ENCODE data around the gene SDF4.

Gene SDF4

DNA sequence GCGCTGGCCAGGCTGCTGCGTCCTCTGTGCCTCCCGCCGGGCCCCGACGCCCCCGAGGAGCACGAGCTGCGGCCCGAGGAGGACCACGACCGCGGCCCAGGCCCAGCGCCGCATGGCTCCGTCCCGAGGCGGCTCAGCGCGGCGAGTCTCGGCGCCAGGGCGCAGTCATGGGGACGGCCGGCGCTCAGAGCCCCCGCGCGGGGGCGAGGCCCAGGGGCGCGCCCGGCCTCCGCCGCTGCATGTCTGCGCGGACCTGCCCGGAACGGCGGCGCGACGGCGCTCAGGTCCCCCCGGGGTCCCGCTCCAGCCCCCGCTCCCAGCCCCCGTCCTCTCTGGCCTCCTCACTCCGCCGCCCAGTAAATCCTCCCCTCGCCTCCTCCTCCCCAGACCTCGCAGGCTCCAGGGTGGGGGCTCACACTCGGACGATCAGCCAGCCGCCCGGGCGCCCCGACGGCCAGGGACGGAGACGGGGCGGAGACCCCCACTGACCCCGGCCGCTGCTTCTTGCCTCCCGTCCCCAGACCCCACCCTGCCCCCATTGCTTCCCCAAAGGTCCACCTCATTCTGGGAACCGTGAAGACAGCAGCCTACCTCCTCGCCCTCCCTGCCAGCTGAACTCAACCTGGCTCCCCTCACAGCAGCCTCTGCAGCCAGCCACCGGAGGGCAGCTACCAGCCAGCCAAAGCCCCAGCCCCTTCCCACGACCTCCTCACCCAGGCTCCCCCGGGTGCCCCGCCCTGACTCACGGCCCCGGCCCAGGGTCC lies 15.0 kb upstream of the SDF4 start, which contains the start of gene C1QTNF12:
Gene C1QTNF12 (minus strand): TSS at position 146 of the 764 bp plus-strand sequence. CDS start 32 bp downstream, at position 114.
- H3K4me1 ChIP-seq (ENCODE audit: control insufficient read depth, low read length), result peaks cover 14% of the 10 kb centered on the region
- no peak within 1 kb of the TSS for H3K4me3 ChIP-seq (ENCODE audit: low read length)
- H3K9me3 ChIP-seq (ENCODE audit: control insufficient read depth, insufficient read depth, low read length), result no peaks in the 10 kb centered on the region
- H3K4me2 ChIP-seq (ENCODE audit: low read length), result no peak within 1 kb of the TSS
- no peak within 1 kb of the TSS for H3K27ac ChIP-seq (ENCODE audit: low read depth, low read length)
- no peaks in the 10 kb centered on the region for H4K20me1 ChIP-seq (ENCODE audit: control insufficient read depth, insufficient read depth, low read depth, low read length)
- H3K79me2 ChIP-seq (ENCODE audit: control insufficient read depth, low read length), result no peaks in the 10 kb centered on the region
- H3F3A ChIP-seq (ENCODE audit: control insufficient read depth, insufficient read depth), result no peaks in the 10 kb centered on the region
- no peaks in the 10 kb centered on the region for H3K9me2 ChIP-seq (replicated peaks; ENCODE audit: control insufficient read depth, low read length)
- TF ChIP-seq EZH2phosphoT487 (IDR thresholded peaks at IDR 0.05; ENCODE audit: borderline replicate concordance, low read length) (no peak), CTCF (IDR thresholded peaks at IDR 0.05; ENCODE audit: low read depth, low read length, poor library complexity, severe bottlenecking) (no peak)
- H3K27me3 ChIP-seq (ENCODE audit: control insufficient read depth, low read length), result no peaks in the 10 kb centered on the region
- H3K36me3 ChIP-seq (ENCODE audit: control insufficient read depth, low read length), result no peaks in the 10 kb centered on the region

GRCh38 chr1:1245817-1246576 lies 14.2 kb upstream of the SDF4 start:
- H3K4me2 ChIP-seq (ENCODE audit: low read length), result no peak overlapping the region
- no peaks in the 10 kb centered on the region for H3K79me2 ChIP-seq (ENCODE audit: control insufficient read depth, low read length)
- H3K36me3 ChIP-seq (ENCODE audit: control insufficient read depth, low read length), result no peaks in the 10 kb centered on the region
- no peak overlapping the region for H3K4me3 ChIP-seq (ENCODE audit: low read length)
- no peak for TF ChIP-seq EZH2phosphoT487 (IDR thresholded peaks at IDR 0.05; ENCODE audit: borderline replicate concordance, low read length)
- no peak for TF ChIP-seq CTCF (IDR thresholded peaks at IDR 0.05; ENCODE audit: low read depth, low read length, poor library complexity, severe bottlenecking)
- H3K9me3 ChIP-seq (ENCODE audit: control insufficient read depth, insufficient read depth, low read length), result no peaks in the 10 kb centered on the region
- peaks cover 6% of the 10 kb centered on the region for H3K4me1 ChIP-seq (ENCODE audit: control insufficient read depth, low read length)
- H3K27me3 ChIP-seq (ENCODE audit: control insufficient read depth, low read length), result no peaks in the 10 kb centered on the region
- no peak overlapping the region for H3K27ac ChIP-seq (ENCODE audit: low read depth, low read length)
- H3F3A ChIP-seq (ENCODE audit: control insufficient read depth, insufficient read depth), result no peaks in the 10 kb centered on the region
- H4K20me1 ChIP-seq (ENCODE audit: control insufficient read depth, insufficient read depth, low read depth, low read length), result no peaks in the 10 kb centered on the region
- no peaks in the 10 kb centered on the region for H3K9me2 ChIP-seq (replicated peaks; ENCODE audit: control insufficient read depth, low read length)

DNA sequence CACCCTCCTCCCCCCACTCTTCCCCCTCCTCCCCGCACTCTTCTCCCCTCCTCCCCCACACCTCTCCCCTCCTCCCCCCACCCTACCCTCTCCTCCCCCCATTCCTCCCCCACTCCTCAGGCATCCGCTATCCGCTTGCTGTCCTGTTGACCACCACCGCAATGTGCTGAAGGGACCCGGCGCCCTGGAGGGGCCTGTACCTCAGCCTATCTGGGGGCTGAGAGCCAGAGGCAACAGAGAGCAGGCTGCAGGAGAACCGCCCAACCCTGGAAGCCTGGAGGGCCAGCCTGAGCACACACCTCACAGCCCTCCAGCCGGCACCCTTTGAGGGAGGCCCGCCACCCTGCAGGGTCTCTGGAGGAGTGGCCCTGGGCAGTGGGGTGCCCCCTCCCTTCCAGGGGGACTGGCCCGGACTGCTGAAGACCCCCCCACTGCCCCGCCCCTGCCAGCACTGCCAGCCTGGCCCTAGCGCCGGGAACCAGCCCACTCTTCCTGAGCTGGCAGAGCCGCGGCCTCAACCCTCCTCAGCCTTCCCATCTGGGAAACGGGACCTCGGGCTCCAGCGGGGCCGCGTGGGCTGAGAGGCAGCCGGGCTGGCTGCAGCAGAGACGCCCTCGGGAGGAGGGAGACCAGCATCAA lies 13.5 kb upstream of the SDF4 start:
- H3K4me2 ChIP-seq (ENCODE audit: low read length), result no peak overlapping the region
- TF ChIP-seq EZH2phosphoT487 (IDR thresholded peaks at IDR 0.05; ENCODE audit: borderline replicate concordance, low read length), result no peak
- TF ChIP-seq CTCF (IDR thresholded peaks at IDR 0.05; ENCODE audit: low read depth, low read length, poor library complexity, severe bottlenecking), result no peak
- H3K4me1 ChIP-seq (ENCODE audit: control insufficient read depth, low read length), result no peaks in the 10 kb centered on the region

More for the DNA sequence above, 13.5 kb upstream of the SDF4 start:
- Histone ChIP-seq H4K20me1 (ENCODE audit: control insufficient read depth, insufficient read depth, low read depth, low read length) (no peaks in the 10 kb centered on the region), H3K36me3 (ENCODE audit: control insufficient read depth, low read length) (no peaks in the 10 kb centered on the region), H3K79me2 (ENCODE audit: control insufficient read depth, low read length) (no peaks in the 10 kb centered on the region), H3K4me3 (ENCODE audit: low read length) (no peak overlapping the region), H3K27me3 (ENCODE audit: control insufficient read depth, low read length) (no peaks in the 10 kb centered on the region), H3K27ac (ENCODE audit: low read depth, low read length) (no peak overlapping the region), H3F3A (ENCODE audit: control insufficient read depth, insufficient read depth) (no peaks in the 10 kb centered on the region), H3K9me2 (replicated peaks; ENCODE audit: control insufficient read depth, low read length) (no peaks in the 10 kb centered on the region), H3K9me3 (ENCODE audit: control insufficient read depth, insufficient read depth, low read length) (no peaks in the 10 kb centered on the region)
